H7 (cell line): ENCODE measurements around the gene LSAMP. TPM values are rescaled to one million over a fixed set of nuclear protein-coding genes. Genes with fewer than 3 reads are reported as not detected.

Experiments used
- DNase-seq: peaks from one replicate; pipeline ENCODE4 v3.0.0; 2012
- H3K27me3 ChIP-seq: 2 replicates; pipeline ENCODE4 v1.6.0; 2011; ENCODE audit warnings: mild to moderate bottlenecking, low read length; ENCODE audit not compliant: control insufficient read depth, insufficient read depth
- H3K36me3 ChIP-seq: replicated peaks from 2 replicates; pipeline ENCODE4 v1.5.1; 2011; ENCODE audit warnings: low read length; ENCODE audit not compliant: control insufficient read depth, insufficient read depth
- H3K4me3 ChIP-seq: 2 replicates; pipeline ENCODE4 v1.5.1; 2011; ENCODE audit warnings: low read depth, mild to moderate bottlenecking, control low read depth, low read length, moderate library complexity; ENCODE audit not compliant: insufficient read depth
- total RNA-seq: library from RNA; depleted of rRNA; stranded (reverse); fragments of >200 nt; shearing (Covaris generic); gene quantifications from 2 replicates; pipeline ENCODE4 v1.2.3, GENCODE V29; 2014

LSAMP gene
- total RNA-seq, 1 experiment from 2014 or later, result 2.6 TPM

DNA sequence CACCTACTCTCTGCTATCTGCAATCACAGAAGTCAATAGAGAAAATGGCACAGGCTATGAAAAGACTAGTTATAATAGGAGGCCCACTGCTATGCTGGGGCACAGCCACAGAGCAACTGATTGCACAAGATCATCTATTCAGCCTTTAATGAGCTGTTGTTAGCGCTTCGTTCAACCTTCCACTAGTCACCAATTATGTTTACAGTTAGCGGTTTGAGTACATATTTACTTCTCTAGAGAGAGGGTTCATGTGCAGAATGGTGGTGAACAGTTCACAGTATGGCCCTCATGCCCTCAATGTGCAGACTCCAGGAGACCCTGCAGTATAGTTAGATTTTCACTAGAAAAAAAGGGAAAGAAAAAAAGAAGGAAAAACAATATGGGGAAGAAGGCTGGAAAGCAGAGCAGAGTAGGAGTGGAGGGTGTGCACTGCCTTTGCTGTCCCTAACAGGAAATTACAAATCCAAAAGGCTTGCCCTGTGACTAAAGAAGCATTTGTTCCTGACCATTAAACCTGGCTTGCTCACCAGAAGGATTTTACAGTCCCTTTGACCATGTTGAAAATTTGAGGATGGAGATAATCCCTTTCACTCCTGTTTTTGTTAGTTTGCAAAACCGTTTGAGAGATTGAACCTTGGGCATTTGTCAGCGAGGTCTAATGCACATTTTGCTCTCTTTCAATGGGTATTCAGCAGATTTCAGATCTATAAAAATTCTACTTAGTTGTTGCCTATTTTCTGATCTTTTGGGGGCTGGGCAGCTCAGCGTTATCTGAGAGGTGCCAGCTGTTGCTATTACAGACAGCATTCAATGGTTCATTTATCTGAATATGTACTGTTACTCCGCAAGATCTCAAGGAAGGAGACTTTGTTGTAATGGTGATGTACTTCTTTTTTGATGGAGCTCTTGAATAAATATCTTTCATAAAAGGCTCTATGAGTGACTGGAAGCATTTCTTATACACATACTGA, 296.1 kb downstream of the LSAMP start:
- Histone ChIP-seq H3K4me3 (no peak overlapping the region), H3K36me3 (no peaks in the 10 kb centered on the region), H3K27me3 (no peaks in the 10 kb centered on the region)
- DNase-seq, result no peak

GRCh38 chr3:116145613-116146012, 299.7 kb downstream of the LSAMP start:
- no peaks in the 10 kb centered on the region for H3K27me3 ChIP-seq
- no peak overlapping the region for H3K4me3 ChIP-seq
- H3K36me3 ChIP-seq, result no peaks in the 10 kb centered on the region
- DNase-seq, result no peak

DNA sequence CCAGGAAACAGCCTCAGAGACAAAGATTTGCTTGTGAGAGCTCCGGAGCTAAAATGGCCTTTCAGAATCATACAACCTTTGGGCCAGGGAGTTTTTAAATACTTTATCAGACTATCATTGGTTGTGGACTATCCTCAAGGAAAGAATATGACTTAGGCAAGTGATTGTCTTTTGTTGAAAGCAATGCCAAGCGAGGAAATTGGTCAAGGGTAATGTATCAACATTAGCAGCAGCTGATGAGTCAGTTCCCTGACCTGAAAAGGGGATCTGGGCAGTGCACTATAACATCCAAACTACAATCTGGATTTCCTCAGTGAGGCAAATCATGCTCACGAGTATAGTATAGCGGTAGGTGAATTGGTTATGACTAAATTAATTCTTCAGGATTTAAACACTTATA, 303.6 kb downstream of the LSAMP start:
- Histone ChIP-seq H3K4me3 (no peak overlapping the region), H3K36me3 (no peaks in the 10 kb centered on the region), H3K27me3 (no peaks in the 10 kb centered on the region)
- DNase-seq, result no peak

DNA sequence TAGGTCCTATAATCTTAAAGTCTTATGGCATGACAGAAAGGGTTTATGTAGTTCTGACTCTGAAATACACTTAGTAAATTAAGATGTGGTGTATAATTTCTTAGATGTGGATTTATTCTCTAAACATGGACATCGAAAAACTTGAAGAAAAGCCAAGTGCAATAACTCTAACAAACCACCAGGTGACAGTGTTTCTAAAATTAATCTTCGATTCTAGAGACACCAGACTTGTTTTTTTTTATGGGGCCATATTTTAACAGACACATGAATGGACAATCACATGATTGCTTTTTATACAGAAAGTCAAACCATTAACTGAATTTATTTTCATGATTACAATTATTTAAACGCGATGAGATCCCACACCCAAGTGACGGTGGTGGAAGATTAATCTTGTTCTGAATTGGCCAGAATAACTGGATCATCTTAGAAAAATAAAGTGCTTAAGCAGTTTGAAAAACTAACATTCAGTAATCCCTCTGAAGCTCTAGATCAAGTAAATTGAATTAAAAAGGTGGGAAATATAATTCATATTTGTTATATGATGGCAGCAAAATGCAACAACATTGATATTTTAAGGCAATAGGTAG, 305.1 kb downstream of the LSAMP start:
- Histone ChIP-seq H3K36me3 (no peaks in the 10 kb centered on the region), H3K27me3 (no peaks in the 10 kb centered on the region), H3K4me3 (no peak overlapping the region)
- no peak for DNase-seq

- Histone ChIP-seq H3K27me3 (no peaks in the 10 kb centered on the region), H3K36me3 (no peaks in the 10 kb centered on the region)
These were observed 305.6 kb downstream of the LSAMP start for GRCh38 chr3:116139641-116140040.

DNA sequence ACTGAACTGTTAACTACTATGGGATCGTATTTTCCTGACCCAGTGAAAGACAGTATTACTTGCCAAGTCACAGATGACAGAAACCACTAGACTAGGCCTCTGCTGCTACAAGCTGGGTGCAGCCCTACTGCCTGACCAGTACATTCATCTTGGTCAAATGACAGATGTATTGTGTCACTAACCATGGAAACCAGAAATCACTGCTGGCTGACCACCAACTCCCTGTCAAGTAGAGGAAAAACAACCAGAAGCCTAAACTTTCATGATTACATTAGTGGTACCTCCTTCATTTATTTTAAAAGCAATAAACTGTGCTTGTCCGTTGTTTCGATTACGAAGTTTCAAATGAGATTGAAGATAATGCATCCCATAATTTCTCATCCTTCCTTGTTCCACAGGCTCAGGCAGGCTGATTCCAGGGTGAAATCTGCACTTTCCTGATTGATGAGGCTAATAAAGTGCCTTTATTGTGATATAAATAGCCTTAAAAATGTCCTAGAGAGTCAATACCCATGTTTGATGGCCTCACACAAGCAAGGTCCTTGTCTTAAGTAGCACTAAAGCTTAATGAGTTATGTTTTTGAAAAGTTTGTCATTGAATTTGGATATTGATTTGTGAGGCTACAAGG, 309.7 kb downstream of the LSAMP start:
- no peaks in the 10 kb centered on the region for H3K27me3 ChIP-seq
- no peaks in the 10 kb centered on the region for H3K36me3 ChIP-seq
- no peak overlapping the region for H3K4me3 ChIP-seq
- no peak for DNase-seq

More at GRCh38 chr3:116139641-116140040, 305.6 kb downstream of the LSAMP start:
- no peak for DNase-seq
- no peak overlapping the region for H3K4me3 ChIP-seq

- H3K36me3 ChIP-seq, result no peaks in the 10 kb centered on the region
- no peak overlapping the region for H3K4me3 ChIP-seq
- no peaks in the 10 kb centered on the region for H3K27me3 ChIP-seq
- no peak for DNase-seq
These were observed 315.9 kb downstream of the LSAMP start for GRCh38 chr3:116129187-116129946.

DNA sequence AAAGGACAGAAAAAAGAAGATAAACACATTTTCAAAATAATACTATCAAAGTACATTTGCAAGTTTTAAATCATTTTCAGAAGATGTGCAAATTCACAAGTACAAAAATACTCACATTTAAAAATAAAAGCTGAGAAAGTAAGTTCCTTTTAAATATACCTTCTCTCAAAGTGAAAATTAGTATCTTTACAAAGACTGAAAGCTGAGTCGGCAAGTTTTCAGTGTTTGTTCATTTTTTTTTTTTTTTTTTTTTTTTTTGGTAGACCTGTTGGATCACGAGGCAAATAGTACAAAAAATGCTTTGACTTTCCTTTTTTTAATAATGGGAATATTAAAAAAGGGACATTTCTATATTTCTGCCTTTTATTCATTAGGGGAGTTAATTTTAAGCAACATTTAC, 317.8 kb downstream of the LSAMP start:
- Histone ChIP-seq H3K27me3 (no peaks in the 10 kb centered on the region), H3K36me3 (no peaks in the 10 kb centered on the region), H3K4me3 (no peak overlapping the region)
- no peak for DNase-seq

DNA sequence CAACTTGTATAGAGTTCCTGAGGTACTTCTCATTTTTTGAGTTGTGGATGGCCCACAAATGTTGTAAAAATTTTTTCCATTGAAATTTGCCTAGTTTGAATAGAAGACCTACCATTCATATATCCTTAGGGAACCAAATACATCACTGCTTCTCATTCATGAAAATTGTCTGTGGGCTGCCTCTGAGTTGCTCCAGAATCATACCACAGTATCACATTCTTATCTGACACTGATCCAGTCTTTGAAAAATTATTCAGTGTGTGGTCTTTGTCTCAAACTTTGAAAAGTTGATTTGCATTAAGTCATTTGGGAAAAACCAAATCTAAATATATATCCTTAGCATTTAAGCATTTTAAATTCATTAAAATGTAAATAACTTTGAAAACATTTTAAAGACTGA, 321.1 kb downstream of the LSAMP start:
- Histone ChIP-seq H3K36me3 (no peaks in the 10 kb centered on the region), H3K27me3 (no peaks in the 10 kb centered on the region), H3K4me3 (no peak overlapping the region)
- no peak for DNase-seq

GRCh38 chr3:116118475-116119169, 326.7 kb downstream of the LSAMP start:
- Histone ChIP-seq H3K36me3 (no peaks in the 10 kb centered on the region), H3K27me3 (no peaks in the 10 kb centered on the region), H3K4me3 (no peak overlapping the region)
- no peak for DNase-seq

DNA sequence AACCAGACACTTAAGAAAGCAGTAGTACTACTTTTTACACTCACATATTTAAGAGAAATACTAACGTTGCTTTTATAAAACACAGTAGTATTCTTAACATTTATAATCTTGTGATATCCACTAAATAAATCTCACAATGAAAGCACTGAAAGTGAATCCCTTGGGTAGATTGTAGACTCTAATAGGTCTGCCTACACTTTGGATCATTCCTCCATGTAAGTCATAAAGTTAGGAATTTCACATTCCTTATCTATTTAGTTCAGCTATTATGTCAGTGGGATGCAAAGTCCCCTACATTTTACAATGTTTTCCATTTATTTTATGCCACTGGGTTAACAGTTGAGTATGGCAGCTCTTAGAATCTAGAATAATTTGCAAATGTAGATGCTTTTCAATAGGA, 330.7 kb downstream of the LSAMP start:
- H3K27me3 ChIP-seq, result no peaks in the 10 kb centered on the region
- no peak overlapping the region for H3K4me3 ChIP-seq
- no peak for DNase-seq
- no peaks in the 10 kb centered on the region for H3K36me3 ChIP-seq

- Histone ChIP-seq H3K36me3 (no peaks in the 10 kb centered on the region), H3K27me3 (no peaks in the 10 kb centered on the region), H3K4me3 (no peak overlapping the region)
- DNase-seq, result no peak
These were observed 332.6 kb downstream of the LSAMP start for GRCh38 chr3:116112696-116113095.

GRCh38 chr3:116111765-116112164, 333.5 kb downstream of the LSAMP start:
- H3K27me3 ChIP-seq, result no peaks in the 10 kb centered on the region

More at GRCh38 chr3:116111765-116112164, 333.5 kb downstream of the LSAMP start:
- Histone ChIP-seq H3K4me3 (no peak overlapping the region), H3K36me3 (no peaks in the 10 kb centered on the region)
- DNase-seq, result no peak
